ENCODE results near the gene ARHGAP6.

DNA sequence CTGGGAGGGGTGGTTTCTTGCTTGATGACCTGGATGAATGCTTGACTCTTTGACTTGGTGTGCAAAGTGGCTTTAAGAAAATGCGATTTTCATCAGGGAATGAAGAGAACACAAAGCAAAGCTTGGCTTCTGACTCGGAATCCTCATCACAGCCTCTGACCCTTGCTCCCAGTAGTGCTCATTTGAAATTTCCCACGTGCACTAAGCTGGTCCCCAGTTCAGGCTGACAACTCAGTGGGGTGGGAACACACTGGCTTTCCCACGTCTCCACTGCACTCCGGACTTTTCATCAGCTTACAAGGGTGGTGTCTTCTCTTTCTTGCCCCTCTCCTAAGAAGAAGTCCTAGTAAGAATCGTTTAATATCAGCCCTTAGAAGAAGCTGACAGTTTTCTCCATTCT lies 501.3 kb downstream of the ARHGAP6 start:
- TF ChIP-seq CTCF (conservative IDR thresholded peaks at IDR 0.05; ENCODE audit: low read depth, low read length): no peak
- TF ChIP-seq POLR2A (IDR thresholded peaks at IDR 0.05; ENCODE audit: low read depth, low read length): no peak
- TF ChIP-seq MAFK (IDR thresholded peaks at IDR 0.05; ENCODE audit: low read depth, low read length): no peak
- TF ChIP-seq, protein P1, sequence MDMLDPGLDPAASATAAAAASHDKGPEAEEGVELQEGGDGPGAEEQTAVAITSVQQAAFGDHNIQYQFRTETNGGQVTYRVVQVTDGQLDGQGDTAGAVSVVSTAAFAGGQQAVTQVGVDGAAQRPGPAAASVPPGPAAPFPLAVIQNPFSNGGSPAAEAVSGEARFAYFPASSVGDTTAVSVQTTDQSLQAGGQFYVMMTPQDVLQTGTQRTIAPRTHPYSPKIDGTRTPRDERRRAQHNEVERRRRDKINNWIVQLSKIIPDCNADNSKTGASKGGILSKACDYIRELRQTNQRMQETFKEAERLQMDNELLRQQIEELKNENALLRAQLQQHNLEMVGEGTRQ (IDR thresholded peaks at IDR 0.05; ENCODE audit: low read depth, low read length): no peak
- no peak for TF ChIP-seq CEBPB (IDR thresholded peaks at IDR 0.05; ENCODE audit: low read depth, low read length)
